Stomach smooth muscle (tissue), 2 donors: Measurements from ENCODE around the gene ROR2.

ENCODE experiments used
- H3K27ac ChIP-seq: one replicate; pipeline ENCODE4 v1.7.0; 2013; ENCODE audit warnings: mild to moderate bottlenecking, low read length, inconsistent platforms
- H3K27me3 ChIP-seq, 2 donors: one replicate each; pipeline ENCODE4 v1.7.0; 2013; ENCODE audit warnings: low read length in 2 of 2; ENCODE audit not compliant: insufficient read depth in 2 of 2, control insufficient read depth in 1 of 2
- H3K36me3 ChIP-seq, 2 donors: one replicate each; pipeline ENCODE4 v1.7.0; 2013; ENCODE audit warnings: low read length in 2 of 2; ENCODE audit not compliant: control insufficient read depth in 2 of 2, insufficient read depth in 2 of 2
- H3K4me1 ChIP-seq: one replicate; pipeline ENCODE4 v1.7.0; 2013; ENCODE audit warnings: low read length; ENCODE audit not compliant: control insufficient read depth, insufficient read depth
- H3K4me3 ChIP-seq, 2 donors: one replicate each; pipeline ENCODE4 v1.7.0; 2013; ENCODE audit warnings: low read length in 2 of 2
- H3K9ac ChIP-seq, 2 donors: one replicate each; pipeline ENCODE4 v1.7.0; 2013; ENCODE audit warnings: low read length in 2 of 2, mild to moderate bottlenecking in 1 of 2
- H3K9me3 ChIP-seq, 2 donors: one replicate each; pipeline ENCODE4 v1.7.0; 2013; ENCODE audit warnings: low read length in 2 of 2; ENCODE audit not compliant: control insufficient read depth in 2 of 2
- donor health status: healthy.
- donor health status: Pancreatic carcinoma.

Gene ROR2

GRCh38 chr9:91572811-91573210 lies 377.2 kb downstream of the ROR2 start:
- H3K36me3 ChIP-seq = no peaks in the 10 kb centered on the region
- peak overlapping the region in 1 of 2 donors; percentile 10 for H3K4me3 ChIP-seq
- H3K4me1 ChIP-seq = peaks cover 23% of the 10 kb centered on the region
- no peak overlapping the region for H3K9ac ChIP-seq
- peaks cover 4 to 11% of the 10 kb centered on the region in 2 donors for H3K9me3 ChIP-seq
- no peaks in the 10 kb centered on the region for H3K27me3 ChIP-seq
- H3K27ac ChIP-seq = no peak overlapping the region

GRCh38 chr9:91572044-91572443 lies 378.0 kb downstream of the ROR2 start:
- Histone ChIP-seq H3K9me3 (peaks cover 4 to 11% of the 10 kb centered on the region in 2 donors), H3K4me1 (peaks cover 15% of the 10 kb centered on the region), H3K9ac (peak overlapping the region in 1 of 2 donors; percentile 12), H3K27ac (no peak overlapping the region), H3K27me3 (no peaks in the 10 kb centered on the region), H3K36me3 (no peaks in the 10 kb centered on the region), H3K4me3 (peak overlapping the region in 1 of 2 donors; percentile 10)

GRCh38 chr9:91571036-91571435 lies 379.0 kb downstream of the ROR2 start:
- no peaks in the 10 kb centered on the region for H3K27me3 ChIP-seq
- H3K9ac ChIP-seq = no peak overlapping the region
- H3K9me3 ChIP-seq = peaks cover 4 to 11% of the 10 kb centered on the region in 2 donors
- no peaks in the 10 kb centered on the region for H3K36me3 ChIP-seq
- H3K4me1 ChIP-seq = peaks cover 11% of the 10 kb centered on the region
- no peak overlapping the region for H3K4me3 ChIP-seq
- no peak overlapping the region for H3K27ac ChIP-seq

GRCh38 chr9:91567642-91568274 lies 382.3 kb downstream of the ROR2 start:
- Histone ChIP-seq H3K27ac (no peak overlapping the region), H3K4me3 (no peak overlapping the region), H3K9me3 (peaks cover 4 to 11% of the 10 kb centered on the region in 2 donors), H3K4me1 (peaks cover 7% of the 10 kb centered on the region), H3K36me3 (no peaks in the 10 kb centered on the region), H3K27me3 (no peaks in the 10 kb centered on the region), H3K9ac (no peak overlapping the region)

GRCh38 chr9:91564081-91564670 lies 385.9 kb downstream of the ROR2 start:
- Histone ChIP-seq H3K27ac (no peak overlapping the region), H3K4me3 (no peak overlapping the region), H3K36me3 (no peaks in the 10 kb centered on the region), H3K27me3 (no peaks in the 10 kb centered on the region), H3K9ac (no peak overlapping the region), H3K9me3 (peaks cover 0 to 4% of the 10 kb centered on the region in 2 donors), H3K4me1 (no peaks in the 10 kb centered on the region)

- H3K27me3 ChIP-seq = no peaks in the 10 kb centered on the region
- H3K9ac ChIP-seq = no peak overlapping the region
- no peaks in the 10 kb centered on the region for H3K36me3 ChIP-seq
- H3K4me1 ChIP-seq = peaks cover 2% of the 10 kb centered on the region
- no peak overlapping the region for H3K27ac ChIP-seq
- H3K9me3 ChIP-seq = no peaks in the 10 kb centered on the region
- H3K4me3 ChIP-seq = no peak overlapping the region
Measured at GRCh38 chr9:91562416-91562815, 387.6 kb downstream of the ROR2 start.

- Histone ChIP-seq H3K4me1 (peaks cover 2% of the 10 kb centered on the region), H3K9me3 (no peaks in the 10 kb centered on the region), H3K4me3 (no peak overlapping the region)
Measured at GRCh38 chr9:91560301-91560700, 389.7 kb downstream of the ROR2 start.

GRCh38 chr9:91558879-91559278 lies 391.1 kb downstream of the ROR2 start:
- Histone ChIP-seq H3K27me3 (no peaks in the 10 kb centered on the region), H3K27ac (no peak overlapping the region), H3K4me3 (no peak overlapping the region), H3K9me3 (no peaks in the 10 kb centered on the region), H3K9ac (no peak overlapping the region), H3K36me3 (no peaks in the 10 kb centered on the region), H3K4me1 (peaks cover 2% of the 10 kb centered on the region)

More at GRCh38 chr9:91560301-91560700, 389.7 kb downstream of the ROR2 start:
- Histone ChIP-seq H3K36me3 (no peaks in the 10 kb centered on the region), H3K27me3 (no peaks in the 10 kb centered on the region), H3K27ac (no peak overlapping the region), H3K9ac (no peak overlapping the region)

- Histone ChIP-seq H3K27me3 (no peaks in the 10 kb centered on the region), H3K4me1 (peaks cover 2% of the 10 kb centered on the region), H3K9ac (no peak overlapping the region), H3K27ac (no peak overlapping the region), H3K9me3 (no peaks in the 10 kb centered on the region), H3K36me3 (no peaks in the 10 kb centered on the region), H3K4me3 (no peak overlapping the region)
Measured at GRCh38 chr9:91558395-91558794, 391.6 kb downstream of the ROR2 start.

- H3K4me3 ChIP-seq = no peak overlapping the region
- no peak overlapping the region for H3K9ac ChIP-seq
Measured at GRCh38 chr9:91557327-91557726, 392.7 kb downstream of the ROR2 start.

GRCh38 chr9:91555132-91555531 lies 394.9 kb downstream of the ROR2 start:
- H3K27me3 ChIP-seq = no peaks in the 10 kb centered on the region
- H3K36me3 ChIP-seq = no peaks in the 10 kb centered on the region
- H3K9ac ChIP-seq = no peak overlapping the region
- peaks cover 2% of the 10 kb centered on the region for H3K4me1 ChIP-seq
- H3K4me3 ChIP-seq = no peak overlapping the region
- no peak overlapping the region for H3K27ac ChIP-seq
- H3K9me3 ChIP-seq = no peaks in the 10 kb centered on the region

More at GRCh38 chr9:91557327-91557726, 392.7 kb downstream of the ROR2 start:
- H3K4me1 ChIP-seq = peaks cover 2% of the 10 kb centered on the region
- H3K27me3 ChIP-seq = no peaks in the 10 kb centered on the region
- no peaks in the 10 kb centered on the region for H3K9me3 ChIP-seq
- no peaks in the 10 kb centered on the region for H3K36me3 ChIP-seq
- no peak overlapping the region for H3K27ac ChIP-seq
